CD14-positive monocyte (primary cell): ENCODE results near the gene UVSSA. TPM values are rescaled to one million over a fixed set of nuclear protein-coding genes. Genes with fewer than 3 reads are reported as not detected.

Experiments
- DNase-seq, 3 donors: peaks; one replicate each; pipeline ENCODE4 v3.0.0-alpha.2; 2011 to 2022
- H2AFZ ChIP-seq: 2 replicates; pipeline ENCODE4 v1.6.0; 2012; ENCODE audit warnings: mild to moderate bottlenecking, low read depth, low read length, inconsistent platforms; ENCODE audit not compliant: insufficient read depth, poor library complexity, severe bottlenecking
- H3K27ac ChIP-seq, 2 donors: 1 replicate in 1 of 2; 2 replicates in 1 of 2; pipeline ENCODE4 v1.5.1; 2012 to 2013; ENCODE audit warnings: low read length in 2 of 2, control low read depth in 1 of 2, inconsistent platforms in 1 of 2, low read depth in 1 of 2, mild to moderate bottlenecking in 1 of 2
- H3K27me3 ChIP-seq, 2 donors: one replicate each; pipeline versions ENCODE4 v1.6.0 to v1.6.1; 2011 to 2013; ENCODE audit warnings: low read length in 2 of 2; ENCODE audit not compliant: control insufficient read depth in 2 of 2, insufficient read depth in 2 of 2
- H3K36me3 ChIP-seq, 2 donors: replicated peaks in 1 of 2; 1 replicate in 1 of 2; 2 replicates in 1 of 2; pipeline versions ENCODE4 v1.5.1 to v1.6.1; 2012 to 2013; ENCODE audit warnings: low read length in 2 of 2, control low read depth in 1 of 2, inconsistent platforms in 1 of 2, mild to moderate bottlenecking in 1 of 2; ENCODE audit not compliant: insufficient read depth in 2 of 2, control insufficient read depth in 1 of 2
- H3K4me1 ChIP-seq, 2 donors: 1 replicate in 1 of 2; 2 replicates in 1 of 2; pipeline versions ENCODE4 v1.5.1 to v1.6.1; 2012 to 2013; ENCODE audit warnings: low read length in 2 of 2, control low read depth in 1 of 2, inconsistent platforms in 1 of 2, mild to moderate bottlenecking in 1 of 2, moderate library complexity in 1 of 2; ENCODE audit not compliant: insufficient read depth in 2 of 2, control insufficient read depth in 1 of 2
- H3K4me2 ChIP-seq: replicated peaks from 2 replicates; pipeline ENCODE3; 2012; ENCODE audit warnings: low read length, moderate library complexity, mild to moderate bottlenecking; ENCODE audit not compliant: poor library complexity, severe bottlenecking; ENCODE audit errors: extremely low read depth
- H3K4me3 ChIP-seq, 3 experiments: fragments of 200-600 bp in 1 of 3; sonication (generic) in 1 of 3; replicated peaks in 1 of 3; 1 replicate in 2 of 3; 2 replicates in 1 of 3; pipeline ENCODE4 v1.5.1; 2011 to 2013; ENCODE audit warnings: low read length in 3 of 3, mild to moderate bottlenecking in 3 of 3, control low read depth in 2 of 3, low read depth in 2 of 3, inconsistent platforms in 1 of 3, moderate library complexity in 1 of 3
- H3K79me2 ChIP-seq: 2 replicates; pipeline ENCODE4 v1.6.0; 2012; ENCODE audit warnings: mild to moderate bottlenecking, control low read depth, inconsistent platforms, low read length, moderate library complexity; ENCODE audit not compliant: insufficient read depth
- H3K9ac ChIP-seq: 2 replicates; pipeline ENCODE4 v1.6.0; 2017; ENCODE audit warnings: low read length, mild to moderate bottlenecking; ENCODE audit not compliant: insufficient read depth, poor library complexity, severe bottlenecking
- H3K9me3 ChIP-seq, 2 donors: replicated peaks in 1 of 2; 1 replicate in 1 of 2; 2 replicates in 1 of 2; pipeline versions ENCODE4 v1.5.1 to v1.6.1; 2012 to 2013; ENCODE audit warnings: low read length in 2 of 2, control low read depth in 1 of 2; ENCODE audit not compliant: control insufficient read depth in 1 of 2, insufficient read depth in 1 of 2
- H4K20me1 ChIP-seq: 2 replicates; pipeline ENCODE4 v1.6.0; 2012; ENCODE audit warnings: mild to moderate bottlenecking, low read length, control low read depth, moderate library complexity; ENCODE audit not compliant: insufficient read depth
- H3K27ac Mint-ChIP-seq, 7 donors: one replicate each; pipeline ENCODE4 v1.8.0; 2020; ENCODE audit warnings: mild to moderate bottlenecking in 7 of 7, mixed read lengths in 7 of 7, moderate library complexity in 6 of 7, inconsistent platforms in 2 of 7
- H3K27me3 Mint-ChIP-seq, 3 donors: one replicate each; pipeline ENCODE4 v1.8.0; 2021 to 2022; ENCODE audit warnings: low read depth in 3 of 3, mild to moderate bottlenecking in 3 of 3, mixed read lengths in 3 of 3, moderate library complexity in 3 of 3, inconsistent platforms in 1 of 3
- H3K36me3 Mint-ChIP-seq, 2 donors: one replicate each; pipeline ENCODE4 v1.8.0; 2020; ENCODE audit warnings: mixed read lengths in 2 of 2, inconsistent platforms in 1 of 2, mild to moderate bottlenecking in 1 of 2
- H3K4me1 Mint-ChIP-seq: one replicate; pipeline ENCODE4 v1.8.0; 2020; ENCODE audit warnings: mild to moderate bottlenecking, mixed read lengths
- H3K4me3 Mint-ChIP-seq, 2 donors: one replicate each; pipeline ENCODE4 v1.8.0; 2020; ENCODE audit warnings: mild to moderate bottlenecking in 2 of 2, mixed read lengths in 2 of 2, moderate library complexity in 1 of 2
- H3K9me3 Mint-ChIP-seq, 7 donors: one replicate each; pipeline ENCODE4 v1.8.0; 2020 to 2022; ENCODE audit warnings: mixed read lengths in 7 of 7, mild to moderate bottlenecking in 6 of 7, moderate library complexity in 6 of 7, inconsistent platforms in 2 of 7
- CTCF ChIP-seq: fragments of 200-600 bp; IDR thresholded peaks from one replicate; pipeline ENCODE4 v1.8.0; 2022; ENCODE audit warnings: antibody characterized with exemption, mild to moderate bottlenecking
- WGBS: methylation state at CpG from one replicate; pipeline ENCODE4 v1.1.5; 2013; ENCODE audit warnings: missing lambda C conversion rate; ENCODE audit not compliant: insufficient coverage; 5-methylcytosine and 5-hydroxymethylcytosine counted together
- intact Hi-C, 2 donors: fragments of 100-400 bp; cut with micrococcal nuclease; formaldehyde crosslinking; loops; one replicate each; pipeline versions ENCODE4 v1.15.0 to v1.15.1; 2023
- polyA plus RNA-seq, 3 donors: library from polyadenylated mRNA; depleted of rRNA in 1 of 3; unstranded in 2 of 3; stranded (reverse) in 1 of 3; fragments of 300-500 nt in 2 of 3; fragments of >200 nt in 1 of 3; fragmentation: Illumina TruSeq in 2 of 3; gene quantifications; 1 replicate in 2 of 3; 2 replicates in 1 of 3; pipeline ENCODE4 v1.2.3, GENCODE V29; 2012 to 2021

Gene UVSSA
- polyA plus RNA-seq, 3 donors: 2.6 to 54.0 (median 4.8) TPM

- no peak overlapping the region for H3K4me2 ChIP-seq
- TF ChIP-seq CTCF: no peak
- no peak overlapping the region for H3K9ac ChIP-seq
- WGBS: 91% methylated on average over 32 of the region's 34 CpGs
- Mint-ChIP-seq H3K4me3 (no peak overlapping the region), H3K9me3 (peaks cover 11 to 18% (median 12%) of the 10 kb centered on the region in 7 donors), H3K27me3 (peaks cover 0 to 4% (median 0%) of the 10 kb centered on the region in 3 donors), H3K27ac (peak overlapping the region in 4 of 7 donors; percentile 26 to 78 (median 72)), H3K36me3 (peaks cover 50 to 75% of the 10 kb centered on the region in 2 donors), H3K4me1 (peaks cover 22% of the 10 kb centered on the region)
- H3K4me3 ChIP-seq: no peak overlapping the region
- no peak overlapping the region for H2AFZ ChIP-seq
- DNase-seq: no peak
- peaks cover 7 to 15% of the 10 kb centered on the region in 2 donors for H3K9me3 ChIP-seq
- H3K4me1 ChIP-seq: peaks cover 19 to 22% of the 10 kb centered on the region in 2 donors
- H3K27me3 ChIP-seq: no peaks in the 10 kb centered on the region
- H3K79me2 ChIP-seq: peaks cover 7% of the 10 kb centered on the region
- H3K36me3 ChIP-seq: peaks cover 52 to 84% of the 10 kb centered on the region in 2 donors
- H3K27ac ChIP-seq: peak overlapping the region in 1 of 2 donors; percentile 56
- intact Hi-C loops: no loop called here
- peaks cover 62% of the 10 kb centered on the region for H4K20me1 ChIP-seq
Measured at GRCh38 chr4:1330761-1331590, 16.0 kb upstream of the UVSSA start.

- Mint-ChIP-seq H3K4me3 (no peak overlapping the region), H3K27me3 (peaks cover 0 to 4% (median 1%) of the 10 kb centered on the region in 3 donors), H3K36me3 (peaks cover 51 to 75% of the 10 kb centered on the region in 2 donors), H3K9me3 (peaks cover 16 to 26% (median 20%) of the 10 kb centered on the region in 7 donors), H3K4me1 (peaks cover 22% of the 10 kb centered on the region), H3K27ac (peak overlapping the region in 6 of 7 donors; percentile 20 to 81 (median 78))
- no peak for DNase-seq
- Histone ChIP-seq H3K27ac (peak overlapping the region; percentile 28 to 56), H3K4me3 (no peak overlapping the region), H3K79me2 (peaks cover 7% of the 10 kb centered on the region), H3K4me2 (no peak overlapping the region), H3K36me3 (peaks cover 48 to 82% of the 10 kb centered on the region in 2 donors), H2AFZ (no peak overlapping the region), H3K9ac (no peak overlapping the region), H3K27me3 (no peaks in the 10 kb centered on the region), H3K4me1 (peaks cover 19 to 22% of the 10 kb centered on the region in 2 donors), H4K20me1 (peaks cover 54% of the 10 kb centered on the region), H3K9me3 (peaks cover 15 to 23% of the 10 kb centered on the region in 2 donors)
- no peak for TF ChIP-seq CTCF
- WGBS: 91% methylated on average over 20 of the region's 21 CpGs
- intact Hi-C loops: no loop called here
Measured at GRCh38 chr4:1331591-1332353, 15.2 kb upstream of the UVSSA start.
